IPS-18c (cell line): ENCODE data around the gene NAALADL2.

Experiments used
- H3K4me3 ChIP-seq: 2 replicates; pipeline ENCODE4 v1.7.0; 2013; ENCODE audit warnings: low read depth, mild to moderate bottlenecking, low read length, moderate library complexity; ENCODE audit not compliant: insufficient read depth
- H3K9me3 ChIP-seq: one replicate; pipeline ENCODE4 v1.6.1; 2013; ENCODE audit warnings: mild to moderate bottlenecking, low read length, moderate library complexity; ENCODE audit not compliant: control insufficient read depth, insufficient read depth

The NAALADL2 gene

GRCh38 chr3:175015056-175015635, 156.0 kb downstream of the NAALADL2 start:
- Histone ChIP-seq H3K9me3 (no peaks in the 10 kb centered on the region), H3K4me3 (no peak overlapping the region)

GRCh38 chr3:175018946-175019727, 160.0 kb downstream of the NAALADL2 start:
- Histone ChIP-seq H3K4me3 (no peak overlapping the region), H3K9me3 (no peaks in the 10 kb centered on the region)

- Histone ChIP-seq H3K4me3 (no peak overlapping the region), H3K9me3 (no peaks in the 10 kb centered on the region)
Measured at GRCh38 chr3:175020101-175020500, 161.0 kb downstream of the NAALADL2 start.

- no peaks in the 10 kb centered on the region for H3K9me3 ChIP-seq
- no peak overlapping the region for H3K4me3 ChIP-seq
Measured at GRCh38 chr3:175029828-175030227, 170.7 kb downstream of the NAALADL2 start.

GRCh38 chr3:175039875-175040274, 180.7 kb downstream of the NAALADL2 start:
- Histone ChIP-seq H3K9me3 (no peaks in the 10 kb centered on the region), H3K4me3 (no peak overlapping the region)

- no peaks in the 10 kb centered on the region for H3K9me3 ChIP-seq
- no peak overlapping the region for H3K4me3 ChIP-seq
Measured at GRCh38 chr3:175041369-175041768, 182.2 kb downstream of the NAALADL2 start.

GRCh38 chr3:175046601-175047000, 187.5 kb downstream of the NAALADL2 start:
- H3K4me3 ChIP-seq = no peak overlapping the region

GRCh38 chr3:175047786-175048185, 188.7 kb downstream of the NAALADL2 start:
- H3K9me3 ChIP-seq = peaks cover 5% of the 10 kb centered on the region
- no peak overlapping the region for H3K4me3 ChIP-seq

More at GRCh38 chr3:175046601-175047000, 187.5 kb downstream of the NAALADL2 start:
- peaks cover 5% of the 10 kb centered on the region for H3K9me3 ChIP-seq

- no peak overlapping the region for H3K4me3 ChIP-seq
- H3K9me3 ChIP-seq = peaks cover 8% of the 10 kb centered on the region
Measured at GRCh38 chr3:175057401-175057800, 198.3 kb downstream of the NAALADL2 start.

GRCh38 chr3:175059788-175060187, 200.7 kb downstream of the NAALADL2 start:
- Histone ChIP-seq H3K4me3 (no peak overlapping the region), H3K9me3 (peaks cover 8% of the 10 kb centered on the region)

- H3K4me3 ChIP-seq = no peak overlapping the region
- H3K9me3 ChIP-seq = no peaks in the 10 kb centered on the region
Measured at GRCh38 chr3:175065497-175065896, 206.4 kb downstream of the NAALADL2 start.

- Histone ChIP-seq H3K4me3 (no peak overlapping the region), H3K9me3 (no peaks in the 10 kb centered on the region)
Measured at GRCh38 chr3:175066617-175067415, 207.7 kb downstream of the NAALADL2 start.

- Histone ChIP-seq H3K9me3 (no peaks in the 10 kb centered on the region), H3K4me3 (no peak overlapping the region)
Measured at GRCh38 chr3:175068587-175068986, 209.5 kb downstream of the NAALADL2 start.

- no peak overlapping the region for H3K4me3 ChIP-seq
- no peaks in the 10 kb centered on the region for H3K9me3 ChIP-seq
Measured at GRCh38 chr3:175070946-175071345, 211.8 kb downstream of the NAALADL2 start.

- H3K4me3 ChIP-seq = no peak overlapping the region
- no peaks in the 10 kb centered on the region for H3K9me3 ChIP-seq
Measured at GRCh38 chr3:175073219-175073905, 214.2 kb downstream of the NAALADL2 start.

GRCh38 chr3:175075269-175075668, 216.1 kb downstream of the NAALADL2 start:
- H3K9me3 ChIP-seq = no peaks in the 10 kb centered on the region

GRCh38 chr3:175077216-175077615, 218.1 kb downstream of the NAALADL2 start:
- Histone ChIP-seq H3K9me3 (no peaks in the 10 kb centered on the region), H3K4me3 (no peak overlapping the region)

More at GRCh38 chr3:175075269-175075668, 216.1 kb downstream of the NAALADL2 start:
- H3K4me3 ChIP-seq = no peak overlapping the region
